SK-N-SH (cell line): ENCODE data around the gene MET. TPM values are rescaled to one million over a fixed set of nuclear protein-coding genes. Genes with fewer than 3 reads are reported as not detected.

ENCODE experiments used
- CTCF ChIA-PET: fragments of 300-600, 350-600 bp; formaldehyde crosslinking; extraction: SDS; loops from one replicate; lab custom pipeline; 2021; lab: Yijun Ruan, JAX
- POLR2A ChIA-PET: fragments of 350-600 bp; sonication (Branson Sonifier 250); formaldehyde crosslinking; extraction: SDS; loops from one replicate; lab custom pipeline; 2020; ENCODE audit warnings: antibody characterized with exemption, inconsistent platforms; lab: Yijun Ruan, JAX
- DNase-seq: peaks from one replicate; pipeline ENCODE4 v3.0.0; 2012
- H2AFZ ChIP-seq: fragments of 200-600 bp; sonication (generic); 2 replicates; pipeline ENCODE4 v1.8.1; 2016; ENCODE audit warnings: antibody characterized with exemption, mild to moderate bottlenecking, low read depth
- H3F3A ChIP-seq: fragments of 200-600 bp; sonication (generic); replicated peaks from 2 replicates; pipeline ENCODE3; 2016; ENCODE audit warnings: antibody characterized with exemption, mild to moderate bottlenecking; ENCODE audit not compliant: insufficient read depth
- H3K27ac ChIP-seq, 2 experiments: fragments of 200-500 bp in 1 of 2; fragments of 200-600 bp in 1 of 2; sonication (Bioruptor generic) in 1 of 2; sonication (generic), shearing (Covaris generic) in 1 of 2; 2 replicates each; pipeline versions ENCODE4 v1.5.1 to v1.6.1; 2014 to 2016; ENCODE audit warnings: low read depth in 2 of 2, inconsistent platforms in 1 of 2, low read length in 1 of 2, mild to moderate bottlenecking in 1 of 2, mixed read lengths in 1 of 2
- H3K27me3 ChIP-seq: fragments of 200-600 bp; sonication (generic), shearing (Covaris generic); 2 replicates; pipeline ENCODE4 v1.6.1; 2016; ENCODE audit warnings: mixed run types; ENCODE audit not compliant: insufficient read depth
- H3K36me3 ChIP-seq, 2 experiments: fragments of 200-500 bp in 1 of 2; fragments of 200-600 bp in 1 of 2; sonication (Bioruptor generic) in 1 of 2; sonication (generic) in 1 of 2; replicated peaks in 1 of 2; 2 replicates each; pipeline versions ENCODE3 to v1.5.1; 2014 to 2016; ENCODE audit warnings: low read length in 1 of 2, mild to moderate bottlenecking in 1 of 2; ENCODE audit not compliant: insufficient read depth in 2 of 2, control insufficient read depth in 1 of 2
- H3K4me1 ChIP-seq, 2 experiments: fragments of 200-500 bp in 1 of 2; fragments of 200-600 bp in 1 of 2; sonication (Bioruptor generic) in 1 of 2; sonication (generic), shearing (Covaris generic) in 1 of 2; 2 replicates each; pipeline versions ENCODE4 v1.5.1 to v1.6.1; 2014 to 2016; ENCODE audit warnings: low read depth in 1 of 2, low read length in 1 of 2, mixed run types in 1 of 2; ENCODE audit not compliant: insufficient read depth in 2 of 2, control insufficient read depth in 1 of 2
- H3K4me2 ChIP-seq: fragments of 200-600 bp; sonication (generic), shearing (Covaris generic); 2 replicates; pipeline ENCODE4 v1.6.1; 2017; ENCODE audit warnings: mixed run types
- H3K4me3 ChIP-seq, 2 experiments: fragments of 200-500 bp in 1 of 2; fragments of 200-600 bp in 1 of 2; sonication (Bioruptor generic) in 1 of 2; sonication (generic), shearing (Covaris generic) in 1 of 2; 2 replicates each; pipeline versions ENCODE4 v1.5.1 to v1.8.1; 2014 to 2016; ENCODE audit warnings: low read depth in 2 of 2, inconsistent platforms in 1 of 2, low read length in 1 of 2, mild to moderate bottlenecking in 1 of 2, mixed read lengths in 1 of 2, moderate library complexity in 1 of 2
- H3K79me2 ChIP-seq: fragments of 200-600 bp; sonication (generic); 2 replicates; pipeline ENCODE4 v1.8.1; 2017; ENCODE audit warnings: mild to moderate bottlenecking; ENCODE audit not compliant: insufficient read depth
- H3K9ac ChIP-seq: fragments of 200-600 bp; sonication (generic); 2 replicates; pipeline ENCODE4 v1.6.1; 2017; ENCODE audit warnings: mixed run types
- H3K9me2 ChIP-seq: fragments of 200-600 bp; sonication (generic); 2 replicates; pipeline ENCODE4 v1.6.1; 2017; ENCODE audit warnings: mixed run types
- H3K9me3 ChIP-seq: fragments of 200-600 bp; sonication (generic); 2 replicates; pipeline ENCODE4 v1.6.1; 2017; ENCODE audit warnings: mixed run types, mild to moderate bottlenecking, moderate library complexity
- H4K20me1 ChIP-seq: fragments of 200-600 bp; sonication (generic); 2 replicates; pipeline ENCODE4 v1.6.1; 2017; ENCODE audit warnings: mild to moderate bottlenecking, mixed run types; ENCODE audit not compliant: insufficient read depth
- CHD2 ChIP-seq: fragments of 150-350 bp; IDR thresholded peaks from 2 replicates; pipeline ENCODE4 v1.6.1; 2018; ENCODE audit warnings: low read length; ENCODE audit not compliant: partially characterized antibody
- FOSL2 ChIP-seq: IDR thresholded peaks from 2 replicates; pipeline ENCODE4 v1.4.0; 2012; ENCODE audit warnings: low read depth, mild to moderate bottlenecking, moderate library complexity, borderline replicate concordance
- FOXM1 ChIP-seq: IDR thresholded peaks from 2 replicates; pipeline ENCODE4 v1.4.0; 2012; ENCODE audit warnings: low read depth, mild to moderate bottlenecking
- NRF1 ChIP-seq: IDR thresholded peaks from 2 replicates; pipeline ENCODE4 v1.6.1; 2012; ENCODE audit warnings: low read depth, mild to moderate bottlenecking, low read length
- RAD21 ChIP-seq: IDR thresholded peaks from 2 replicates; pipeline ENCODE4 v1.6.1; 2012; ENCODE audit warnings: mild to moderate bottlenecking, low read length
- RFX5 ChIP-seq: IDR thresholded peaks from 2 replicates; pipeline ENCODE4 v1.6.1; 2012; ENCODE audit warnings: mild to moderate bottlenecking, improper control_type of control experiment, low read length
- SIN3A ChIP-seq: IDR thresholded peaks from 2 replicates; pipeline ENCODE4 v1.6.1; 2012; ENCODE audit warnings: low read depth, mild to moderate bottlenecking, low read length, moderate library complexity, borderline replicate concordance
- SMC3 ChIP-seq: IDR thresholded peaks from 2 replicates; pipeline ENCODE4 v1.6.1; 2012; ENCODE audit warnings: low read depth, low read length, improper control_type of control experiment
- TCF12 ChIP-seq: IDR thresholded peaks from 2 replicates; pipeline ENCODE4 v1.4.0; 2012
- YY1 ChIP-seq: IDR thresholded peaks from 2 replicates; pipeline ENCODE4 v1.4.0; 2012; ENCODE audit warnings: low read depth, mild to moderate bottlenecking
- WGBS: methylation state at CpG from one replicate; pipeline ENCODE4 v1.1.6; 2017; ENCODE audit warnings: low lambda C conversion rate; 5-methylcytosine and 5-hydroxymethylcytosine counted together
- polyA plus RNA-seq, 3 experiments: library from polyadenylated mRNA; depleted of rRNA; stranded (reverse); fragments of >200 nt; gene quantifications; 2 replicates each; pipeline ENCODE4 v1.2.3, GENCODE V29; 2012
- TF ChIP-seq, protein P1 (sequence below): IDR thresholded peaks from 2 replicates; pipeline ENCODE4 v1.6.1; 2012; ENCODE audit warnings: mild to moderate bottlenecking, low read depth, low read length, moderate library complexity
- TF ChIP-seq, protein P2 (sequence below): fragments of 150-350 bp; IDR thresholded peaks from 2 replicates; pipeline ENCODE4 v1.6.1; 2017; ENCODE audit warnings: antibody characterized with exemption, low read length, low read depth, borderline replicate concordance
- TF ChIP-seq, protein P3 (sequence below): IDR thresholded peaks from 2 replicates; pipeline ENCODE4 v1.4.0; 2012; ENCODE audit warnings: low read depth, borderline replicate concordance
- TF ChIP-seq, protein P4 (sequence below): fragments of 200-600 bp; sonication (generic); IDR thresholded peaks from 2 replicates; pipeline ENCODE4 v1.6.1; 2017; ENCODE audit warnings: antibody characterized with exemption, mild to moderate bottlenecking, moderate library complexity

MET gene
- polyA plus RNA-seq, 1 of the 3 experiments (the other 2 are of a cell fraction): 38.7 TPM

DNA sequence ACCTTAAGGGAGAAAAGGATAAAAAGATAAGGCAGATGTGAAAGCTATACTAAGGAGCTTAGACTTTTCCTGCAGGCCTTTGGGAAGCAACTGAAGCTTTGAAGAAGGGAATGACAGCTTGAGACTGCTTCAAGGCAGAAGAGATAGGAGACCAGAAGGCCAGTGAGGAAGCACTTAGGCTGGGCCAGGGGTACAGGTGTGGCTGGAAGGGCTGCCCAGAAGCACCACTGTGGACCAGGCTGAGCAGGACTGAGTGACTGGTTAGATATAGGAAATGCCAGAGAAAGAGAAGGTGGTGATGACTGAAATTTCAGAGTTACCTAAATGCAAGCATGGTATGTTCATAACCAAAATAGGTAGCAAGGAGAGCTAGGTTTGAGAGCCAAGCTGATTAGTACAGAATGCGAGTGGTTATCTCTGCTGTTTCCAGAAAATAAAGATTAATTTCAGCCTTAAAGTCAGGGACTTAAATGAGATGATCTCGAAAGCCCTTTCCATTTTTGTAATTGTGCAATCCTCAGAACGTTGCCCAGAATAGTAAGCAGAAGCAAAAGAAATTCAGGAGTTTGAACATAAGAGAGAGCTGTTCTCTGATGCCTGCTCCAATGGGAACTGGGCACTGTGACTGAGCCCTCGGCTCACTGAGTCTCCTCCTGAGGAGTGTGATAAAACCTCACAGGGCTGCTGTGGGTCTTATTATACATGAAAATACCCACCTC is 54.9 kb downstream of the MET start (continued):
- TF ChIP-seq, protein P1, sequence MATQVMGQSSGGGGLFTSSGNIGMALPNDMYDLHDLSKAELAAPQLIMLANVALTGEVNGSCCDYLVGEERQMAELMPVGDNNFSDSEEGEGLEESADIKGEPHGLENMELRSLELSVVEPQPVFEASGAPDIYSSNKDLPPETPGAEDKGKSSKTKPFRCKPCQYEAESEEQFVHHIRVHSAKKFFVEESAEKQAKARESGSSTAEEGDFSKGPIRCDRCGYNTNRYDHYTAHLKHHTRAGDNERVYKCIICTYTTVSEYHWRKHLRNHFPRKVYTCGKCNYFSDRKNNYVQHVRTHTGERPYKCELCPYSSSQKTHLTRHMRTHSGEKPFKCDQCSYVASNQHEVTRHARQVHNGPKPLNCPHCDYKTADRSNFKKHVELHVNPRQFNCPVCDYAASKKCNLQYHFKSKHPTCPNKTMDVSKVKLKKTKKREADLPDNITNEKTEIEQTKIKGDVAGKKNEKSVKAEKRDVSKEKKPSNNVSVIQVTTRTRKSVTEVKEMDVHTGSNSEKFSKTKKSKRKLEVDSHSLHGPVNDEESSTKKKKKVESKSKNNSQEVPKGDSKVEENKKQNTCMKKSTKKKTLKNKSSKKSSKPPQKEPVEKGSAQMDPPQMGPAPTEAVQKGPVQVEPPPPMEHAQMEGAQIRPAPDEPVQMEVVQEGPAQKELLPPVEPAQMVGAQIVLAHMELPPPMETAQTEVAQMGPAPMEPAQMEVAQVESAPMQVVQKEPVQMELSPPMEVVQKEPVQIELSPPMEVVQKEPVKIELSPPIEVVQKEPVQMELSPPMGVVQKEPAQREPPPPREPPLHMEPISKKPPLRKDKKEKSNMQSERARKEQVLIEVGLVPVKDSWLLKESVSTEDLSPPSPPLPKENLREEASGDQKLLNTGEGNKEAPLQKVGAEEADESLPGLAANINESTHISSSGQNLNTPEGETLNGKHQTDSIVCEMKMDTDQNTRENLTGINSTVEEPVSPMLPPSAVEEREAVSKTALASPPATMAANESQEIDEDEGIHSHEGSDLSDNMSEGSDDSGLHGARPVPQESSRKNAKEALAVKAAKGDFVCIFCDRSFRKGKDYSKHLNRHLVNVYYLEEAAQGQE: no peak

DNA sequence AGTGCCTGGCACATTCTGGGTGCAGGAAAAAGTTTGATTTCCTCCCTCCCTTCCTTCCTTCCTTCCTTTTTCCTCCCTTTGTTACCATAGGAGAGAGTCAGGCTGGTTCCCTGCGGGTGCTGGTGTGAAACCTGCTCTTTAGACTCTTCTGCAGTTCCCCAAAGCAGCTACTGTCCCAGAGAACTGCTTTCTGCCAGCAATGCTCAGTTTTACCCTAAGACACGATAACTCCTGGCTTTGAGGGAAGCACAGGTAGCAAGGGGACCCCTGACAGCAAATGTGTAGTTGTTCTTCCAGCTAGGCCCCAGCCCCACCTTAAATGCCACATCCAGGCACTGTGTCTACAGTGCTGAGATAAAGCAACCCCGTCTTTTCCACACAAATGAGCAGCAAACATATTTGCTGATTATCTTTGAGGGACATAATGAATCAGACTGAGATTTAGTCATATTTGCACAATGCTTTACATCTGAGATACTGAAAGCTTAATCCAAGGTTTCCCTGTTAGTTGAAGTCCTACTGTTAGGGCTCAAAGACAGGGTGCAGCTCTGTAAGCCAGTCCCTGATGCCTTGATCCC is 55.5 kb downstream of the MET start:
- DNase-seq: no peak
- H3K79me2 ChIP-seq: peaks cover 9% of the 10 kb centered on the region
- WGBS: 43% methylated on average over 3 of the region's 3 CpGs

More for the DNA sequence above, 55.5 kb downstream of the MET start:
- CTCF ChIA-PET: interaction anchor here (1.6 kb wide), 1 partner anchor 136 kb away, joined by 6 read pairs; no protein-coding TSS in a partner anchor
- TF ChIP-seq TCF12 (no peak), FOSL2 (no peak), YY1 (no peak), NRF1 (no peak), SMC3 (no peak), SIN3A (no peak), RFX5 (no peak), FOXM1 (no peak), RAD21 (no peak), CHD2 (no peak)
- TF ChIP-seq, protein P2, sequence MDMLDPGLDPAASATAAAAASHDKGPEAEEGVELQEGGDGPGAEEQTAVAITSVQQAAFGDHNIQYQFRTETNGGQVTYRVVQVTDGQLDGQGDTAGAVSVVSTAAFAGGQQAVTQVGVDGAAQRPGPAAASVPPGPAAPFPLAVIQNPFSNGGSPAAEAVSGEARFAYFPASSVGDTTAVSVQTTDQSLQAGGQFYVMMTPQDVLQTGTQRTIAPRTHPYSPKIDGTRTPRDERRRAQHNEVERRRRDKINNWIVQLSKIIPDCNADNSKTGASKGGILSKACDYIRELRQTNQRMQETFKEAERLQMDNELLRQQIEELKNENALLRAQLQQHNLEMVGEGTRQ: no peak
- TF ChIP-seq, protein P1: no peak
- TF ChIP-seq, protein P3, sequence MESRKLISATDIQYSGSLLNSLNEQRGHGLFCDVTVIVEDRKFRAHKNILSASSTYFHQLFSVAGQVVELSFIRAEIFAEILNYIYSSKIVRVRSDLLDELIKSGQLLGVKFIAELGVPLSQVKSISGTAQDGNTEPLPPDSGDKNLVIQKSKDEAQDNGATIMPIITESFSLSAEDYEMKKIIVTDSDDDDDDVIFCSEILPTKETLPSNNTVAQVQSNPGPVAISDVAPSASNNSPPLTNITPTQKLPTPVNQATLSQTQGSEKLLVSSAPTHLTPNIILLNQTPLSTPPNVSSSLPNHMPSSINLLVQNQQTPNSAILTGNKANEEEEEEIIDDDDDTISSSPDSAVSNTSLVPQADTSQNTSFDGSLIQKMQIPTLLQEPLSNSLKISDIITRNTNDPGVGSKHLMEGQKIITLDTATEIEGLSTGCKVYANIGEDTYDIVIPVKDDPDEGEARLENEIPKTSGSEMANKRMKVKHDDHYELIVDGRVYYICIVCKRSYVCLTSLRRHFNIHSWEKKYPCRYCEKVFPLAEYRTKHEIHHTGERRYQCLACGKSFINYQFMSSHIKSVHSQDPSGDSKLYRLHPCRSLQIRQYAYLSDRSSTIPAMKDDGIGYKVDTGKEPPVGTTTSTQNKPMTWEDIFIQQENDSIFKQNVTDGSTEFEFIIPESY: no peak
- TF ChIP-seq, protein P4, sequence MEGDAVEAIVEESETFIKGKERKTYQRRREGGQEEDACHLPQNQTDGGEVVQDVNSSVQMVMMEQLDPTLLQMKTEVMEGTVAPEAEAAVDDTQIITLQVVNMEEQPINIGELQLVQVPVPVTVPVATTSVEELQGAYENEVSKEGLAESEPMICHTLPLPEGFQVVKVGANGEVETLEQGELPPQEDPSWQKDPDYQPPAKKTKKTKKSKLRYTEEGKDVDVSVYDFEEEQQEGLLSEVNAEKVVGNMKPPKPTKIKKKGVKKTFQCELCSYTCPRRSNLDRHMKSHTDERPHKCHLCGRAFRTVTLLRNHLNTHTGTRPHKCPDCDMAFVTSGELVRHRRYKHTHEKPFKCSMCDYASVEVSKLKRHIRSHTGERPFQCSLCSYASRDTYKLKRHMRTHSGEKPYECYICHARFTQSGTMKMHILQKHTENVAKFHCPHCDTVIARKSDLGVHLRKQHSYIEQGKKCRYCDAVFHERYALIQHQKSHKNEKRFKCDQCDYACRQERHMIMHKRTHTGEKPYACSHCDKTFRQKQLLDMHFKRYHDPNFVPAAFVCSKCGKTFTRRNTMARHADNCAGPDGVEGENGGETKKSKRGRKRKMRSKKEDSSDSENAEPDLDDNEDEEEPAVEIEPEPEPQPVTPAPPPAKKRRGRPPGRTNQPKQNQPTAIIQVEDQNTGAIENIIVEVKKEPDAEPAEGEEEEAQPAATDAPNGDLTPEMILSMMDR: no peak
- TF ChIP-seq, all 33 proteins: peak for 0
- H3K9ac ChIP-seq: no peak overlapping the region
- no peak overlapping the region; a peak in 1 of 4 replicates for H3K27ac ChIP-seq
- peaks cover 16% of the 10 kb centered on the region; the same call in 1 of the 2 replicates for H3K27me3 ChIP-seq
- peaks cover 6 to 13% of the 10 kb centered on the region in 2 experiments for H3K36me3 ChIP-seq
- H3K9me3 ChIP-seq: no peaks in the 10 kb centered on the region
- H2AFZ ChIP-seq: no peak overlapping the region
- no peak overlapping the region for H3K4me3 ChIP-seq
- no peaks in the 10 kb centered on the region for H3F3A ChIP-seq
- peaks cover 0 to 2% of the 10 kb centered on the region in 2 experiments; a peak in 1 of 4 replicates for H3K4me1 ChIP-seq
- H3K9me2 ChIP-seq: no peaks in the 10 kb centered on the region
- H4K20me1 ChIP-seq: no peaks in the 10 kb centered on the region
- POLR2A ChIA-PET: no interaction called here
- H3K4me2 ChIP-seq: no peak overlapping the region
